AG09309 (cell line): ENCODE results near the gene SNAI3.

Experiments
- DNase-seq: peaks from one replicate; pipeline ENCODE4 v3.0.0-alpha.2; 2010; ENCODE audit warnings: low read depth
- H3K4me3 ChIP-seq: 2 replicates; pipeline ENCODE4 v1.5.1; 2011; ENCODE audit warnings: mild to moderate bottlenecking, low read depth, low read length, moderate library complexity; ENCODE audit not compliant: control insufficient read depth
- TF ChIP-seq, protein P1 (sequence below): IDR thresholded peaks from 2 replicates; pipeline ENCODE4 v1.5.1; 2011; ENCODE audit warnings: mild to moderate bottlenecking, low read depth, low read length, inconsistent platforms; ENCODE audit not compliant: insufficient read depth, control insufficient read depth; ENCODE audit errors: missing control alignments

The SNAI3 gene

DNA sequence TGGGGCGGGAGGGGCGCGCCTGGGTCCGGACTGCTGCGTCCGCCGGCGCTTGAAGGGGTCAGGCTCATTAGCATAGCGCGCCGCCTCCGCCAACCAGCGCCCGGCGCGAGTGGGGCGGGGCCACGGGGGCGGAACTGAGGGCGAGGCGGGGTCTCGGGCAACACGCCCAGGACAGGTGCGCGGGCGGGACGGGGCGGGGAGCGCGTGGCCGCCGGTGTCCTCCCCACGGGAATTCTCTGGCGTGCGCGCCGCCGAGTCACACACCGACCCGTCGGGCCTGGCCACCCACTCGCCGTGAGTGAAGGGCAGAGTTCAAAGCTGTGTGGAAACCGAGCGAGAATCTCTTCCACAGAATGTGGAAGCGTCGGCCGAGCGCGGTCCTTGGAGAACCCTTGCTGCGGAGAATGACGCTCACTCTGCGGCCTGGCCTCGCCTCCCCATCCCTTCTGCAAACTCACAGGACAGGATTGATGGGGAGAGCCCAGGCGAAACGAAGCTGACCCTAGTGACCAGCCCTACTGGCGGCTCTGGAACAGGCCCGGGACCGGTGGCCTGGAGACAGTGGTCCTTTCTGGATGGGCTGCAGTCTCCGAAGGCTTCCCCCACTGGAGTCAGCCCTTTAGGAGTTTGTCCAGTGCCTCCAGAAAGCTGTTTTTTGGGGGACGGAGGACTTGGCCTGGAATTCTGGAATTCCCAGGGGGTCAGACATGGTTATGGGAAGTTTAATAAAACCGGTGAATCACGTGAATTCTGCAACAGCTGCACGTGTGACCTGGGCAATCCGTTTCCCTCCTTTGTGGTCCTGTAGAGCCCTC lies at the start of gene SNAI3:
SNAI3 (minus strand) TSS at position 69 of the 815 bp plus-strand sequence. CDS start 101 bp downstream, outside the sequence.
- peak within 1 kb of the TSS; percentile 44 for H3K4me3 ChIP-seq
- TF ChIP-seq, protein P1, sequence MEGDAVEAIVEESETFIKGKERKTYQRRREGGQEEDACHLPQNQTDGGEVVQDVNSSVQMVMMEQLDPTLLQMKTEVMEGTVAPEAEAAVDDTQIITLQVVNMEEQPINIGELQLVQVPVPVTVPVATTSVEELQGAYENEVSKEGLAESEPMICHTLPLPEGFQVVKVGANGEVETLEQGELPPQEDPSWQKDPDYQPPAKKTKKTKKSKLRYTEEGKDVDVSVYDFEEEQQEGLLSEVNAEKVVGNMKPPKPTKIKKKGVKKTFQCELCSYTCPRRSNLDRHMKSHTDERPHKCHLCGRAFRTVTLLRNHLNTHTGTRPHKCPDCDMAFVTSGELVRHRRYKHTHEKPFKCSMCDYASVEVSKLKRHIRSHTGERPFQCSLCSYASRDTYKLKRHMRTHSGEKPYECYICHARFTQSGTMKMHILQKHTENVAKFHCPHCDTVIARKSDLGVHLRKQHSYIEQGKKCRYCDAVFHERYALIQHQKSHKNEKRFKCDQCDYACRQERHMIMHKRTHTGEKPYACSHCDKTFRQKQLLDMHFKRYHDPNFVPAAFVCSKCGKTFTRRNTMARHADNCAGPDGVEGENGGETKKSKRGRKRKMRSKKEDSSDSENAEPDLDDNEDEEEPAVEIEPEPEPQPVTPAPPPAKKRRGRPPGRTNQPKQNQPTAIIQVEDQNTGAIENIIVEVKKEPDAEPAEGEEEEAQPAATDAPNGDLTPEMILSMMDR, result no peak
- DNase-seq, result no peak

DNA sequence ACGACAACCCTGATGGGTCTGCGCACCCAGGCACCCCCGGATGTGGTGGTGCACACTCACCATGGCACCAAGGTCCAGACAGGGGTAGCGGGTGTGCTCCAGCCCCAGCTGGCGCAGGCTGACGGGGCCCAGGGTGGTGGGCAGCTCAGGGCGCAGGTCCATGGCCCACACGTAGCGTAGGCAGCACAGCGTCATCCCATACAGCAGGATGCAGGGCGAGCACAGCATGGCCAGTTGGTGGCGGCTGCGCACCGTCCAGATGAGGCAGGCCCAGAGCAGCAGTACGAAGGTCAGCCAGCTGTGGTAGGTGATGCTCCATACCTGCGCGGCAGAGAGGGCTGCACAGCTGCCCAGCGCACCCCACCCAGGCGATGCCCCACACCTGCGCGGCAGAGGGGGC lies 49.8 kb upstream of the SNAI3 start:
- no peak for DNase-seq
- H3K4me3 ChIP-seq, result no peak overlapping the region
- TF ChIP-seq, protein P1, result no peak

DNA sequence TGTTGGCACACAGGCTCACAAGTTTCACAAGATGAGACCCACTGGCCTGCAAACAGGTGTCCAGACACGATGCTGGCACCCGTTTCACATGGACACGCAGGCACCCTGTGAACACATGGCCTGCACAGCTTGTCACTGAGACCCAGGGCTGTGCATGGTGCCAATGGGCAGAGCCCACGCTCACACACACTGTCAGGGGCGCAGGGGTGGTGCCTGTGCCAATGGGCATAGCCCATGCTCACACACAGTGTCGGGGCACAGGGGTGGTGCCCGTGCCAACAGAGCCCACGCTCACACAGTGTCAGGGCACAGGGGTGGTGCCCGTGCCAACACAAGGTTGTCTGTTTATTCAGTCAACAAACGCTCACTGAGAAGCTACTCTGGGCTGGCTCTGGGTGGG lies 49.3 kb upstream of the SNAI3 start:
- H3K4me3 ChIP-seq, result no peak overlapping the region
- DNase-seq, result no peak
- TF ChIP-seq, protein P1, result no peak

DNA sequence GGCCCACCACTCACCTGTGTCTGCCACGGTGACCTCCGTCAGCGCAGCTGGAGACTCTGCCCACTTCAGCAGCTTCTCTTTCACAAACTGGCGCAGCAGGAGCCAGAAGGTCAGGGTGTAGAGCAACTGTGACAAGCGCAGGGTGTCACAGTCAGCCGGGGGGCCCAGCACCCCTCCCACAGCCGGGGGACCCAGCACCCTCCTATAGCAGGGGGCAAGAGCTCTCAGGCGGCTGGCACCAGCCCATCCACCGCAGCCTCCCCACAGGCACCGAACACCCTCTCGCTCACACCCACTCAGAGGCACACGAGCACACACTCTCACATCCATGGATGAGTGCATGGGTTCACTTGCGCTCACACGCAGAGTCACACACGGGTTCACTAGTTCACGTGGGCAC lies 48.8 kb upstream of the SNAI3 start:
- TF ChIP-seq, protein P1, result no peak
- DNase-seq, result no peak
- no peak overlapping the region for H3K4me3 ChIP-seq

DNA sequence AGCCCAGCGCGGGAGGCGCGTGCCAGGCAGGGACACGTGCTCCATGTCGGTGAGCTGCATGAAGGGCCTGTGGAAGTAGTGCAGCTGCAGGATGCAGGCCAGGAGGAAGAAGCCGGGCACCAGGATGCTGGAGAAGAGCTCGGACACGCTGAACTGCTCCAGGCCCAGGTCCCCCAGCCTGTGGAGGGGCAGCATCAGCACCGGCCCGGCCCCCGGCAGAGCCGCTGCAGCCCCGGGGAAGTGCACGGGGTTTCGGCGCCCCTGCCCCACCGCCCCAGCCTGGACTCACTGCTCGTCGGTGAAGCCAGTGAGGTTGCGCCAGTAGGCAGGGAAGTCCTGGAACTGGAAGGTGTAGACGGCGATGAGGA lies 48.0 kb upstream of the SNAI3 start:
- H3K4me3 ChIP-seq, result no peak overlapping the region
- TF ChIP-seq, protein P1, result no peak
- DNase-seq, result no peak

DNA sequence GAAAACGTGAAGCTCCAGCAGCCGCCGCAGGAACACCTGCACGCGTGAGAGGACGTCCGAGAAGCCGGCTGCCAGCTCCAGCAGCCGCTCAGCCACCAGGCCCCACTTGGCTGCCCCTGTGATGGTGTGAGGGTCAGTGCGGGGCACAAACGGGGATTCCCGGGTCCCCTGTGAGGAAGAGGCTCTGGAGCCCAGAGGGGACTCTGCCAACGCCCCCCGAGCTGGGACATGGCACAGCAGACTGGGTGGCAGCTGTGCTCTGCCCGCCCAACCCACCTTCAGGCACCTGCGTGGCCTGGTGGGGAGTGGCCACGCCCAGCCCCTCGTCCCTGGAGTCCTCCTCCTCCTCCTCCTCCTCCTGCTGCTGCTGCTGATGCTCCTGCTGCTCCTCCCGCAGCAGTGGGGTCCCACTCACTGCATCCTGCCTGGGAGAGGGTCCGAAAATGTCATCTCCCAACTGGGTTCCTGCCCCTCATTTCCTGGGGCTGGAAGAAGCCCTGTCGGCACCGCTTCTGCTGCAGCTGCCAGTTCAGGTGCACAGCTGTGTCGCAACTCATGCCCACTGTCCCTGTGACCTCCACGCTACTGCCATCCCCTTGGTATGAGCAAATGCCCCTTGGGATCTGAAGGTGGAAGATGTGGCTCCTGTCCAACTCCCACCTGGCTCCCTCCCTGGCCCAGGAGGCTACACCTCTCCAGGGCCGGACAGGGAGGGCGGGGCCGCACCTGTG lies 47.5 kb upstream of the SNAI3 start:
- H3K4me3 ChIP-seq, result no peak overlapping the region
- TF ChIP-seq, protein P1, result no peak
- DNase-seq, result no peak

DNA sequence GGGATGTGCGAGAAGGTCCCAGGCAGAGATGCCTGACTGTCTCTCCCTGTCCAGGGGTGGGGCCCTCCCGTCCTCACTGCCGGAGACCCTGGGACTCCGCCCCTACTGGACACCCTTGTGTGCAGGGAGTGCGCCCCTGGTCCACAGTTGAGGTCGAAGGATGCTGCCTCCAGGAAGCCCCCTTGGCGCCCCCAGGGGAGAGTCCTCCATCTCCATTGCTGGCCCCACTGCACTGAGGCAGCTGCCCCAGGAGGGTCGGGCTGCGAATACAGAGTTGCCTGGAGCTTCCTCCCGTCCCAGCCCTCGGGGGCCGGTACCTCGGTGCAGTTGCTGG lies 46.6 kb upstream of the SNAI3 start:
- TF ChIP-seq, protein P1, result no peak
- no peak for DNase-seq
- no peak overlapping the region for H3K4me3 ChIP-seq
